Suppressor macrophage treated with lipopolysaccharide for 4 hours (primary cell): ENCODE measurements around the gene ZBTB2.
"Not testable (repeated sequence)": the region's sequence is repeated elsewhere in the genome, so short reads cannot be mapped to it uniquely, and the experiment has no call there.

Source experiments
- DNase-seq: peaks from one replicate; pipeline ENCODE4 v3.0.0-alpha.2; 2020

Gene ZBTB2

DNA sequence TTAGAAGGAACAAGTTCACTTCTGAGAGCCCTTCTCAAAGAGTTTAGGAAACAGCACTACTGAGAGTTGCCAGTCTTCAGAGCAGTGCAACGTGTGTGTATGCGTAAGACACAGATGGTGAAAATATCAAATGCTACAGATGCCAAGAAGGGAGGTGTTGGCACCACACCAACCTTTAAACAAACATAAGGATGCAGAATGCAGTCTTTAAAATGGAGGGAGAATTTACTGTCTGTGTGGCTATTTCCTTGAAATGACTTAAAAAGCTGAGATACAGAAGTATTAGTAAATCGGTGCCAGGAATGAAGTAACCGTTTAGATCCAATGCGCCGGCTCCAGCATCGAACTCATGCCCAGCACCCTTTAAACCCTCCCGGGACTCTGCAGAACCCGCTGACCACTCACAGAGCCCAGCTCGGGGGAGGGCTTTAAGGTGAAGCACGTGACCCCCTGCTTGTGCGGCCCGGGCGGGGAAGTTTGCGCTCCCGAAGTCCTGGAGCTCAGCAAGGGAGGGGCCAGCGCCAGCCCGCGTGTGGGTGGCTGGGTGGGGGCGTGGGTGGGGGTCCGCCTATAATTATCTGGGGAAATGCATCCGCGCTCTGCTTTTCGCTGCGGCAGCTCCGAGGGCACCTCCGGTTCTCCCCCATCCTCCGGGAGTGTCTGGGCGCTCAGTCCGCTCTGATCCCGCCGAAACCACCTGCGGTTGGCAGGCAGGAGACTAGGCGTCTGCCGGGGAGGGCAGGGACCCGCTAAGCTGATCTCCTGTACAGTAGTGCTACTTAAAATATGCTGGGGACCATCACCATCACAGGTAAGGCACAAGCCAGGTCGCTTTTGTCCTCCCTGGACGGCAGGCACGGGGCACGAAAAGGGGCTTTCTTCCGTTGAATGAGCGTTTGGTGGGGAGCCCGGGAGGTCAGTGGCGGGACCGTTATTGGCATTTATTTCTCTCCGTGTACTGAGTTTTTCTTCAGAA, 66.0 kb downstream of the ZBTB2 start:
- DNase-seq = peak; percentile 32

DNA sequence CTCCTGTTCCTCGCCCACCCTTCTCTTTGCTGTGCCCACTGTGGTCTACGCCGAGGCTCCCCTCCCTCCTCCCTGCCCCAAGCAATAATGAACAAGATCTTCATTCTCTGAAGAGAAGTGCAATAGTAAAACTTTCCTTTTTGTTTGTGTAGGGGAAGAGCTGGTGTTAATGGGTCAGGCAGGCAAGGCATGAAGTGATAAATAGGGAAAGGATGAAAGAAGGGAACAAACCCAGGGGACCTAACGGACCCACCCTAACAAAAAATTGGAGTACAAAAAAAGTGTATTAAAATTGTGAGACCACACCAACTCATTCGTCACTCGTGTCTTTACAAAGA, 66.9 kb downstream of the ZBTB2 start:
- no peak for DNase-seq

DNA sequence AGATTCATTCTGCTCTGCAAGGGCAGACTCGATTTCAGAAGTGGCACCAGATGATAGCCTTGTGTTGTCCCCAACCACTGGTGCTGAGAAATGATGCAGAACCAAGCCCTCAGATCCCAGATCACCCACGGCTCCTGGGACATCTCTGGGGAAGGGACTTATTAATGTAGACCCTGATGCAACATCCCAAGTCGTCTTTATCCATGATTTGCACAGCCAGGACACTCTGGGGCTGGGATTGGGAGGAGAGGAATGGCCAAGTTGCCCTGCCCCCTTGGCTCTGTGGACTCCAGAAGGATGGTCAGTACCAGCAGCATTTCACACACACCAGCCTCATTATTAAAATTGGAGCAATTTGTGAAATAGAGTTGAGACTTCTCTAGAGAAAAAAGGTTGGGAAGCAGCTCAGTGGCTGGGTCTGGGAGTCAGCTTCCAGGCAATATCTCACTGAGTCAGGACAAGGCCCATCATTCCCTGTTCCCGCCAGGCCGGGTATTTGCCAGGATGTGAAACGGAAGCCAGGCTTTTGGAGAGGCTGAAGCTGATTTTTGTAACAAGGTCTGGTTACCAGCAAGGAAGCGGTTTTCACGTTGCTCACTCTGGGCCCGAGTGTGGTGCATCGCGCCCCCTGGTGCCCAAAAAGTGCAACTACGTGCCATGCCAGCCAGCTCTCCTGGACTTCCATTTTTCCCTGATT, 67.4 kb downstream of the ZBTB2 start:
- peak; percentile 69 for DNase-seq

DNA sequence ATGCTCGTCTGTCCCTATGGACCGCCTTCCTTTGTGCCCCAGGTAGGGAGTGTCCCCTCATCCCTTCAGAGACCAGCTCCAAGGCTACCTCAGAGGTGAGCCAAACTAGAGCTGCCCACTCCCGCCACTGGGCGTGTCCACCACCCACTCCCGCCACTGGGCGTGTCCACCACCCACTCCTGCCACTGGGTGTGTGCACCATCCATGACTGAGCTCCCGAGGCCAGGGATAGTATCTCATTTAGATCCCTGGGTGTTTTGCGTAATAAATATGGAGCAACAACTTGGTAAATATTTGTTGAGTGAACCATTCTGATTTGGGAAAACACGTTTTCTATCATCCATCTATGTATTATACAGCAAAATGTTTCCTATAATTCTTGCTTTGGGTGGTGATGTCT, 68.8 kb downstream of the ZBTB2 start:
- DNase-seq = no peak

DNA sequence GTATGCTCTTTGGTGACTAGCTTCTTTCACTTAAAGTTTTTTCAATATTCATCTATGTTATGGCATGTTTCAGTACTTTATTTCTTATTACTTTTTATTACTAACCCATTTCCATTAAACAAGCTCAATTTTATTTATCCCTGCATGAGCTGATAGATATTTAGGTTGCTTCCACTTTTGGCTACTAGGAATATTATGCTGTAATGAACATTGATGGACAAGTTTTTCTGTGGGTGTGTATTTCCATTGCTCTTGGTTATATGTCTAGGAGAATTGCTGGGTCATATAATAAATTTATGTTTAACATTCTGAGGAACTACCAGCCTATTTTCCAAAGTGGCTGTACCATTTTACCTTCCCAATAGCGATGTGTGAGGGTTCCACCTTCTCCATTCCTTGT, 69.9 kb downstream of the ZBTB2 start:
- DNase-seq = no peak

DNA sequence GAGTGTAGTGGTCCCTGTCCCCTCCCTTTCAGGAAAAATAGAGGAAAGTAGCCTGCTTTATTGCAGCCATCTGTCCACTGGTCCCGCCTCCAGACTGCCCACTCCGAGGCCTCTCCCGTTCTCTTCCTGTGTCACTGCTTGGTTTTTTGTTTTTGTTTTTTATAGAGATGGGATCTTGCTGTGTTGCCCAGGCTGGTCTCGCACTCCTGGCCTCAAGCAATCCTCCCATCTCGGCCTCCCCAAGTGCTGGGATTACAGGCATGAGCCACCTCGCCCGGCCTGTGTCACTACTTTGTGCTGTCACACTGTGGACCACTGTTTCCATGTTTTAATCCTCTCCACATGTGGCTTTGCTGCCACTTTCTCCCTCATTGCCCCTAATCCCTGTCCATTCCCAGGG, 71.2 kb downstream of the ZBTB2 start:
- no peak for DNase-seq

DNA sequence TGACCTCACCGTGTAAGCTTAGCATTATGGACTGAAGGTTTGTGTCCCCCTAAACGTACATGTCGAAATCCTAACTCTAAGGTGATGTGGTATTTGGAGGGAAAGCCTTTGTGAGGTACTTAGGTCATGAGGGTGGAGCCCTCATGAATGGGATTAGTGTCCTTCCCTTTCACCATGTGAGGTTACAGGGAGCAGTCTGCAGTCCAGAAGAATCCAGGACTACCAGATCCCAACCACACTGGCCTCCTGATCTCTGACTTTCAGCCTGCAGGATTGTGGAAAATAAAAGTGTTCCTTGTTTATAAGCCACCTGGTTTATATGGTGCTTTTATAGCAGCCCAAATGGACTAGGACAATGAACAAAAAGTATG, 73.4 kb downstream of the ZBTB2 start:
- DNase-seq = no peak

DNA sequence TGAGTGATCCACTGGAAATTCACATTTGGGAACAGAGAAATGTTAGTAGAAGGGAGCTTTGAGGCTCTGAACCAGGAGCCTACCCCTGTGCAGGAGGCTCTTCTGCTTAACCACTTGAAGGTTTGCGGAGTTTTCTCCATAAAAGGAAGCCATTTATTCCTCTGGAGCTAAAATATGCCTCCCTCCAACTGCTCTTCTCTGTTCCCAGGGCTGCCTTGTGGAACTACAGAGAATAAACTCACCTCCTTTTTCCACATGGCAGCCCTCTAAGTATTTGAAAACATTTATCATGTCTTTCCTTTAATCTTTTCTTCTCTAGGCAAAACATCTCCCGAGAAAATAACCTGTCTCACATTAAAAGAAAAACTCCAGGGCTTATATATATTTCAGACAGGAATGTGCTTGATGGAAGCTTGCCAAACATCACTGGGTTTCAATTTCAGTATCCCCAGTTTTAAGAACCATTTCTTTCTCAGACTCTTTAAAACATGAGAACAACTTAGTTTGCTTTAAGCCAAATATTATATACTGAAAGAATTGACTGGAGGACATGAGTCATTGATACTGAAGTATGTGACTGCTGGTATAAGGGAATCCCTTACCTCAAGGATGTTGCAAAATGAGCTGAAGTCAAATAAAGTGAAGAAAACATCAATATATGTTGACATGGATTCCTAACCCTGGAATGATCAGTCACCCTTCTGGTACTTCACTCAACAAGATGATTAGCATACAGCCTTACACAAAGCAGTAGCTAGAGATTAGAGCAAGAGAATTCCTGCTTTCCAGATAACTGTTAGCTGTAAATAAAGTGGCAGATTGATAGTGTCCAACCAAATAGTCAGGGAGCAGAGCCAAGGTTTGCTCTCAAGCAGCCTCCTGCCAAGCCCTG, 74.0 kb downstream of the ZBTB2 start:
- no peak for DNase-seq

DNA sequence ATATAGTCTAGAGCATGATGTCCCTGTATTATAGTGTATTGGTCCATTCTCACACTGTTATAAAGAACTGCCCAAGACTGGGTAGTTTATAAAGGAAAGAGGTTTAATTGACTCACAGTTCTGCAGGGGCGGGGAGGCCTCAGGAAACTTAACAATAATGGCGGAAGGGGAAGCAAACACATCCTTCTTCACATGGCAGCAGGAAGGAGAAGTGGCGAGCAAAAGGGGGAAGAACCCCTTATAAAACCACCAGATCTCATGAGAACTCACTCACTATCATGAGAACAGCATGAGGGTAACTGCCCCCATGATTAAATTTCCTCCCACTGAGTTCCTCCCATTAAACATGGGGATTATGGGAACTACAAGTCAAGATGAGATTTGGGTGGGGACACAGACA, 75.7 kb downstream of the ZBTB2 start:
- not testable (repeated sequence) for DNase-seq
